Measurements from ENCODE around the gene HSPG2. TPM values are rescaled to one million over a fixed set of nuclear protein-coding genes. Genes with fewer than 3 reads are reported as not detected.

Gene HSPG2
- total RNA-seq, 2 experiments from 2014 or later: 1.6 to 4.7 TPM

DNA sequence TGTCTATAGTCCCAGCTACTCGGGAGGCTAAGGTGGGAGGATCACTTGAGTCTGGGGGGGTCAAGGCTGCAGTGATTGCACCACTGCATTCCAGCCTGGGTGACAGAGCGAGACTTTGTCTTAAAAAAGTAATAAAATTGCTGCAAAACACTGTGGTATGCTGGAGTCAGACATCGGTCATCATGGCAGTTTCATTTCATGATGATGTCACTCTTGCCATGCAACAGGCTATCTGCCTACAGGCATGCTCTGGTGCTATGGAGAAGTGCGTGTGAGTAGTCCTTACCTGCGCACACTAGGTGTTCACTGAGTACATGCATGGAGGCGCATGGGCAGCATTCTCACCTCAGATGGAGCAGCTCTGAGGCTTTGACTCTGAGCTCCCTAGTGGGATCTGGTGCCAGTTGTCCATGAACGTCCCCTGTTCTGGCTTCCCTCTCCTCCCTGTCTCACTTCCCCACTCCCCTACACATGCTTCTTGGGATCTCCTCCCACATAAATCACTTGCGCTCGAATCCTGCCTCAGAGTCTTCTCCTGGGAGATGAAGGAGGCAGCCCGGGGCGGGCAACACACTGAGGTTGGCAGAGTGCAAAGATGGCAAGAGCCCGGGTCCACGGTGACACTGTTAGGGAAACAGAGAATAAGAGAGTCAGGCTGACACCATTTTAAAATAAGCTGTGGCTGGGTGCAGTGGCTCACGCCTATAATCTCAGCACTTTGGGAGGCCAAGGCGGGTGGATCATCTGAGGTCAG is 29.3 kb upstream of the HSPG2 start:
- CTCF ChIA-PET (ENCODE audit: unreplicated experiment): no interaction called here
- intact Hi-C loops (cut with micrococcal nuclease; ENCODE audit: unreplicated experiment): loop anchor here (10.0 kb wide), 1 partner anchor 122 kb away; no protein-coding TSS in a partner anchor

DNA sequence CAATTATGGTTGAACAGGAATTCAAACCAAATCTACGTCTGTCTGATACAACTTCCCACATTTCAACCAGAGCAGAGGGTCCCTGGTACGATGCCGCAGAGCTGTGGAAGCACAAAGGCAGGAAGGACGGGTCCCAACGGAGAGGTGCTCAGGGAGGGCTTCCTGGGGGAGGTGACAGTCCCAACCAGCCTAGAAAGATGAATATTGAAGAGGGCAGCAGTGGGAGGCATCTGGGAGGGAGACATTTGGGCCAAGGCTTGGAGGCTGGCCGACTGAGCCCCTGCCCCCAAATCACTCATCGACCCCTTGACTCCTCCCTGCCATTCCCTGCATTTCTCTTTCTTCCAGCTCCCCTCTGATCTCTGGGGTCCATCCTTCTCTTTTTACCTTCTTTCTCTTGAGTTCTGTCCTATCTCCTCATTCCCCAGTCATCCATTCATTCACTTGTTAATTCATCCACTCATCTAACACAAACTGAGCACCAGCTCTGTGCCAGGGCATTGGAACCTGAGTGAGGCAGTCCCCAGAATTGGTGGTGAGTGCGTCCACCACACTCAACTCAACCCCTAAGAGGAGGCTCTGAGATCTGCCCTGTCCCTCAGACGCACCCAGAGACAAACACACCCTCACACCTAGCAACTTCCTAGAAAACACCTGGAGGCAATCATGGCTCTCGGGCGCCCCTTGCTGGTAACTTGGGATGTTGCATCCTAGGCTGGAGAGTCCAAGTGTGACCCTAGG is 26.5 kb upstream of the HSPG2 start:
- ChIA-PET CTCF (ENCODE audit: unreplicated experiment) (no interaction called here), POLR2A (interaction anchor here (0.7 kb wide), 1 partner anchor 494 kb away, joined by 7 read pairs; no protein-coding TSS in a partner anchor)
- Histone ChIP-seq H3K4me2 (ENCODE audit: low read length) (no peak overlapping the region), H2AFZ (ENCODE audit: low read length) (no peak overlapping the region), H3K27ac (ENCODE audit: low read depth, low read length, poor library complexity, severe bottlenecking) (no peak overlapping the region), H3K4me3 (ENCODE audit: low read depth, low read length, poor library complexity, severe bottlenecking) (no peak overlapping the region), H3K36me3 (ENCODE audit: insufficient read depth, low read length) (no peaks in the 10 kb centered on the region), H3K79me2 (ENCODE audit: insufficient read depth, low read depth, low read length) (no peaks in the 10 kb centered on the region), H3K4me1 (ENCODE audit: insufficient read depth, low read length, poor library complexity, severe bottlenecking) (no peaks in the 10 kb centered on the region), H3K9me2 (ENCODE audit: insufficient read depth, low read length) (no peaks in the 10 kb centered on the region), H4K20me1 (ENCODE audit: insufficient read depth, low read length) (no peaks in the 10 kb centered on the region), H3K9me3 (ENCODE audit: low read length) (no peaks in the 10 kb centered on the region)
- intact Hi-C loops (cut with micrococcal nuclease; ENCODE audit: unreplicated experiment): loop anchor here (1.0 to 10.0 kb wide), 4 partner anchors 119 to 306 kb away; partner anchors contain the start of gene USP48
- DNase-seq (ENCODE audit: low spot score): peak; percentile 70
- TF ChIP-seq, protein P1, sequence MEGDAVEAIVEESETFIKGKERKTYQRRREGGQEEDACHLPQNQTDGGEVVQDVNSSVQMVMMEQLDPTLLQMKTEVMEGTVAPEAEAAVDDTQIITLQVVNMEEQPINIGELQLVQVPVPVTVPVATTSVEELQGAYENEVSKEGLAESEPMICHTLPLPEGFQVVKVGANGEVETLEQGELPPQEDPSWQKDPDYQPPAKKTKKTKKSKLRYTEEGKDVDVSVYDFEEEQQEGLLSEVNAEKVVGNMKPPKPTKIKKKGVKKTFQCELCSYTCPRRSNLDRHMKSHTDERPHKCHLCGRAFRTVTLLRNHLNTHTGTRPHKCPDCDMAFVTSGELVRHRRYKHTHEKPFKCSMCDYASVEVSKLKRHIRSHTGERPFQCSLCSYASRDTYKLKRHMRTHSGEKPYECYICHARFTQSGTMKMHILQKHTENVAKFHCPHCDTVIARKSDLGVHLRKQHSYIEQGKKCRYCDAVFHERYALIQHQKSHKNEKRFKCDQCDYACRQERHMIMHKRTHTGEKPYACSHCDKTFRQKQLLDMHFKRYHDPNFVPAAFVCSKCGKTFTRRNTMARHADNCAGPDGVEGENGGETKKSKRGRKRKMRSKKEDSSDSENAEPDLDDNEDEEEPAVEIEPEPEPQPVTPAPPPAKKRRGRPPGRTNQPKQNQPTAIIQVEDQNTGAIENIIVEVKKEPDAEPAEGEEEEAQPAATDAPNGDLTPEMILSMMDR (conservative IDR thresholded peaks at IDR 0.05; ENCODE audit: low read length): peak; percentile 93
- TF ChIP-seq EZH2phosphoT487 (IDR thresholded peaks at IDR 0.05; ENCODE audit: borderline replicate concordance, low read depth, low read length): no peak
- no TSS peak for BruUV-seq (replicated peaks)

More for the DNA sequence above, 29.3 kb upstream of the HSPG2 start:
- Histone ChIP-seq H3K4me1 (ENCODE audit: insufficient read depth, low read length, poor library complexity, severe bottlenecking) (no peaks in the 10 kb centered on the region), H3K4me2 (ENCODE audit: low read length) (no peak overlapping the region), H3K9me2 (ENCODE audit: insufficient read depth, low read length) (no peaks in the 10 kb centered on the region), H3K36me3 (ENCODE audit: insufficient read depth, low read length) (no peaks in the 10 kb centered on the region), H3K79me2 (ENCODE audit: insufficient read depth, low read depth, low read length) (no peaks in the 10 kb centered on the region), H3K27ac (ENCODE audit: low read depth, low read length, poor library complexity, severe bottlenecking) (no peak overlapping the region), H3K4me3 (ENCODE audit: low read depth, low read length, poor library complexity, severe bottlenecking) (no peak overlapping the region), H2AFZ (ENCODE audit: low read length) (no peak overlapping the region), H4K20me1 (ENCODE audit: insufficient read depth, low read length) (no peaks in the 10 kb centered on the region), H3K9me3 (ENCODE audit: low read length) (no peaks in the 10 kb centered on the region)
- TF ChIP-seq EZH2phosphoT487 (IDR thresholded peaks at IDR 0.05; ENCODE audit: borderline replicate concordance, low read depth, low read length): no peak
- TF ChIP-seq, protein P1 (conservative IDR thresholded peaks at IDR 0.05; ENCODE audit: low read length): no peak
- no TSS peak for BruUV-seq (replicated peaks)
- POLR2A ChIA-PET: no interaction called here
- DNase-seq (ENCODE audit: low spot score): no peak
